Bronchial epithelial cell (primary cell): ENCODE measurements around the gene KRTAP10-12. TPM values are rescaled to one million over a fixed set of nuclear protein-coding genes. Genes with fewer than 3 reads are reported as not detected.

ENCODE experiments used
- DNase-seq: peaks from one replicate; pipeline ENCODE4 v3.0.0-alpha.2; 2010; ENCODE audit warnings: low read depth
- FAIRE-seq: peaks from 2 replicates; lab custom pipeline; 2011; peaks lifted over from hg19 to GRCh38; lab: Jason Lieb, UNC
- H3K27me3 ChIP-seq: 2 replicates; pipeline ENCODE4 v1.5.1; 2011; ENCODE audit warnings: low read length; ENCODE audit not compliant: control insufficient read depth, insufficient read depth
- H3K36me3 ChIP-seq: 2 replicates; pipeline ENCODE4 v1.5.1; 2011; ENCODE audit warnings: low read length; ENCODE audit not compliant: control insufficient read depth, insufficient read depth
- H3K4me3 ChIP-seq: 2 replicates; pipeline ENCODE4 v1.5.1; 2011; ENCODE audit warnings: mild to moderate bottlenecking, low read depth, low read length, control low read depth
- CTCF ChIP-seq: IDR thresholded peaks from 2 replicates; pipeline ENCODE4 v1.5.1; 2011; ENCODE audit warnings: mild to moderate bottlenecking, moderate library complexity, low read length, control low read depth, inconsistent platforms; ENCODE audit not compliant: insufficient read depth, severe bottlenecking
- total RNA-seq: library from RNA; depleted of rRNA; stranded (reverse); fragments of >200 nt; gene quantifications from 2 replicates; pipeline ENCODE4 v1.2.1, GENCODE V29; 2014

Gene KRTAP10-12
- total RNA-seq, 1 donor from 2014 or later = not detected

- Histone ChIP-seq H3K27me3 (no peaks in the 10 kb centered on the region), H3K36me3 (no peaks in the 10 kb centered on the region), H3K4me3 (no peak overlapping the region)
- FAIRE-seq (no peak), DNase-seq (no peak)
- TF ChIP-seq CTCF = no peak
Observed at GRCh38 chr21:44727757-44728156, 30.8 kb downstream of the KRTAP10-12 start.

GRCh38 chr21:44728716-44729115 is 31.7 kb downstream of the KRTAP10-12 start:
- FAIRE-seq = no peak
- no peak for DNase-seq
- no peaks in the 10 kb centered on the region for H3K36me3 ChIP-seq
- no peaks in the 10 kb centered on the region for H3K27me3 ChIP-seq
- no peak for TF ChIP-seq CTCF
- no peak overlapping the region for H3K4me3 ChIP-seq

- Histone ChIP-seq H3K27me3 (no peaks in the 10 kb centered on the region), H3K36me3 (no peaks in the 10 kb centered on the region), H3K4me3 (no peak overlapping the region)
- FAIRE-seq (no peak), DNase-seq (no peak)
- no peak for TF ChIP-seq CTCF
Observed at GRCh38 chr21:44729336-44730027, 32.5 kb downstream of the KRTAP10-12 start.

- FAIRE-seq (no peak), DNase-seq (no peak)
- H3K36me3 ChIP-seq = no peaks in the 10 kb centered on the region
- H3K27me3 ChIP-seq = no peaks in the 10 kb centered on the region
- H3K4me3 ChIP-seq = no peak overlapping the region
- TF ChIP-seq CTCF = no peak
Observed at GRCh38 chr21:44730028-44730395, 33.0 kb downstream of the KRTAP10-12 start.

GRCh38 chr21:44730951-44731579 is 34.1 kb downstream of the KRTAP10-12 start:
- H3K36me3 ChIP-seq = no peaks in the 10 kb centered on the region
- no peak overlapping the region for H3K4me3 ChIP-seq
- H3K27me3 ChIP-seq = no peaks in the 10 kb centered on the region
- DNase-seq = no peak
- no peak for TF ChIP-seq CTCF
- FAIRE-seq = no peak
